ENCODE data around the gene SCARF2.

The SCARF2 gene

DNA sequence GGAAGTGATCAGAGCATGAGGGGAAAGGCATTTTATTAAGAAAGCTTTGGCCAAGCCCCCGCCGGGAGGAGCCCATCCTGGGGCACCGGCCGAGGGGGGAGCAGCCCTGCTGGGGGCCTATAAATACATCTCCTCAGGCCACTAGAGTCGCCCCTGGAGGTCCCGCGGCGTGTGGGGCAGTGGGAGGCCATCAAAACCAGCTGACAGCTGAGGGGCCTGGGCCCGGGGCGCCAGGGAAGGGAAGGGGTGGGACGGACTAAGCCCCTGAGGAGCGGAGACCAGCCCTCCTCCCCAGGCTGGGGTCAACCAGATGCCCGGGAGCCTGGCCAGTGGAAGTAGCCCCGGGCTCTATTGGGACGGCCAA, 13.1 kb downstream of the SCARF2 start:
- no peak for FAIRE-seq
- no peak for DNase-seq (ENCODE audit: insufficient read length, low spot score)
- TF ChIP-seq, protein P1, sequence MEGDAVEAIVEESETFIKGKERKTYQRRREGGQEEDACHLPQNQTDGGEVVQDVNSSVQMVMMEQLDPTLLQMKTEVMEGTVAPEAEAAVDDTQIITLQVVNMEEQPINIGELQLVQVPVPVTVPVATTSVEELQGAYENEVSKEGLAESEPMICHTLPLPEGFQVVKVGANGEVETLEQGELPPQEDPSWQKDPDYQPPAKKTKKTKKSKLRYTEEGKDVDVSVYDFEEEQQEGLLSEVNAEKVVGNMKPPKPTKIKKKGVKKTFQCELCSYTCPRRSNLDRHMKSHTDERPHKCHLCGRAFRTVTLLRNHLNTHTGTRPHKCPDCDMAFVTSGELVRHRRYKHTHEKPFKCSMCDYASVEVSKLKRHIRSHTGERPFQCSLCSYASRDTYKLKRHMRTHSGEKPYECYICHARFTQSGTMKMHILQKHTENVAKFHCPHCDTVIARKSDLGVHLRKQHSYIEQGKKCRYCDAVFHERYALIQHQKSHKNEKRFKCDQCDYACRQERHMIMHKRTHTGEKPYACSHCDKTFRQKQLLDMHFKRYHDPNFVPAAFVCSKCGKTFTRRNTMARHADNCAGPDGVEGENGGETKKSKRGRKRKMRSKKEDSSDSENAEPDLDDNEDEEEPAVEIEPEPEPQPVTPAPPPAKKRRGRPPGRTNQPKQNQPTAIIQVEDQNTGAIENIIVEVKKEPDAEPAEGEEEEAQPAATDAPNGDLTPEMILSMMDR (IDR thresholded peaks at IDR 0.05; ENCODE audit: insufficient read depth, missing control alignments) = no peak

DNA sequence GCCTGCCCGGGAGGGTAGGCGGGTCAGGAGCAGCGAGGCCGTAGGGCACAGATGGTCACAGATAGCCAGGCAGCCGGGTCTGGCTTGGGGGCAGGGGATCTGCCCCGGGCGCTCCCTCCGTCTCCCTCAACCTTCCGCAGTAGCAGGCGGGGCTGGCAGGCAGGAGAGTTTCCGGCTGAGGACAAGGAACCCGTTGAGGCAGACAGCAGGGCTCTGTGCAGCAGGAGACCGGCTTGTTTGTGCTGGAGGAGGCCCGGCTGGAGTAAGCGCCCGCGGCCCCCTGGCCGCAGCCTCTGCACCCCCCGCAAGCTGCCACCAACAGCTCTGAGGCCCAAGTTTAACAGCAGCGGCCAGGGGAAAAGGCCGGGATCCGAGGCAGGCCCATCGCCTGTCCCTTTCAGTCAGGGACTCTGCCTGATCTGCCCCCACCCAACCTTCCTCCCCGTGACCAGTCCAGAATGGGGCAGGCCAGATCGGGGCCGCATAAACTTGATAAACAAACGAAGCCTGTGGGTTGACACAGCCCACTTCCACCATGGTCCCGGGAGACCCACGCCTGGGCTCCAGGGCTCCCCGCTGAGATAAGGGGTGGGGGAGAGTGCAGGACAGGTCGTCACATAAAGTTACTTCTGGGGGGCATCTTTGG, 13.6 kb downstream of the SCARF2 start:
- TF ChIP-seq, protein P1 (IDR thresholded peaks at IDR 0.05; ENCODE audit: insufficient read depth, missing control alignments) = no peak
- no peak for DNase-seq (ENCODE audit: insufficient read length, low spot score)
- FAIRE-seq = no peak

DNA sequence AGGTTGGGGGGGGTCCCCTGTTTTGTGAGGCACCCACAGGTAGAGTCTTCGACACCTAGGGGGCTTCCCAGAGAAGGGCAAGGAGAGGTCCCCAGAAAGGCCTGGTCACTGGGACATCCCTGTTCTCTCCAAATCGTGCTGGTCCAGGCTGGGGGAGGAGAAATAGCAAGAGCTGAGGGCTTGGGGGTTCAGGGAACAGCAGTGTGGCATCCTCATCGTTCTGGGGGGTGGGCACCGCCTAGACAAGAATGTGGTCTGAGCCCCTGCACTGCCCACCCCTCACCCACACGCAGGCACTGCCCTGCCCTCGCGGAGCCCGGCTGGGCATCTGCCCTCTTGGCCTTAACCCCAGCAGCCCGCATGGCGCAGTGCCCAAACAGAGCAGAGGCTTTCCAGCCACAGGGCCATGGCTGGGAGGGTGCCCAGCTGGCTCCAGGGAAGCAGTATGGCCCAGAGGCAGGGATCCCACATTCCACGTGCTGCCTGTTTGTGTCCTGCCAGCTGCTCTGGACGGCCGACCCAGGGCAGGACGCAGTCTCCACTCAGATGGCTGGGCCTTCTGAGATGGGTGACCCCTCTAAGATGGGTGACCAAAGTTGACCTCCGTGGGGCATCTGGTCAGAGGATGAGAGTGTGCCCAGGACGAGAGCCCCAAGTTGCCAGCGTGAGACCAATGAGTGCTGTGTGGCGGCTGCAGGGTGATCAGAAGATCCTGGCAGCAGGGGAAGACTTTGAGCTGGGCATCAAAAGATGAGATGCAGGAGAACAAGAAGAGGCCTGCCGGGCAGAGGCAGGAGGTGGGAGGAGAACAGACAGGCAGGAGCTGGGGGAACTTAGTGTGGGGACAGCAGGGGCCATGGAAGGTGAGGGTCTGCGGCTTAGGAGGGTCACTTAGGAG, 14.4 kb downstream of the SCARF2 start:
- FAIRE-seq (no peak), DNase-seq (ENCODE audit: insufficient read length, low spot score) (no peak)
- TF ChIP-seq, protein P1 (IDR thresholded peaks at IDR 0.05; ENCODE audit: insufficient read depth, missing control alignments) = no peak

DNA sequence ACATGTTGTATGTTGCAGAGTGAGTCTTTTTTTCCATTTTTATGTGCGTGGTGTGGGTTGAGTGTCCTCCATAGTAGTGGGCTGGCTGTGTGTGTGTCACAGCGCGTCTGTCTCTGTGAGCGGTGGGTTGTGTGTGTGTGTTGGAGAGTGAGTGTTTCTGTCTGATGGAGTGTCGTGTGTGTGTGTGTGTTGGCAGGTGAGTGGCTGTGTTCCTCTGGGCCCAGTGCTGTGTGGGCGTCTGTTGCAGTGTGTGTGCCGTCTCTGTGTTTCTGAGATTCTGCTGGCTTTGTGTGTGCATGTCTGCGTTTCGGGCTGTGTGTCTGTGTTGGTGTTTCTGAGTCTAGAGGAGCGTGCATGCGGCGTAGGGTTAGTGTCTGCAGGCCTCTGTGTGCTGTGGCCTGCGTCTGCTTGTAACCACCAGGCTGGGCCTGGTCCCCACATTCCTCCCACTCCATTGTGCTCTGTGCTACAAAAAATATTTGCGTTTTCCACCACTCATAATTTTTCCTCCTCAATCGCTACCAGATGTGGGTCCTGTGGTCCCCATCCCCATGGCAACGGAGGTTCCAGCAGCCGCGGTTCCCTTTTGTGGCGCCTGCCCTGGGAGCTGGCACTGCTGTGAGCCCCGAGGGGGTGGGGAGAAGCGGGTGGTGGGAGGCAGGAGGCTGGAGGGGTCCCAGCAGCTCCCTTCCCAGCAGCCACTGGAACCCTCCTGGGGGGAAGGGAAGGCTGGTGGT, 15.2 kb downstream of the SCARF2 start:
- DNase-seq (ENCODE audit: insufficient read length, low spot score) (peak; percentile 8), FAIRE-seq (no peak)
- TF ChIP-seq, protein P1 (IDR thresholded peaks at IDR 0.05; ENCODE audit: insufficient read depth, missing control alignments) = no peak

DNA sequence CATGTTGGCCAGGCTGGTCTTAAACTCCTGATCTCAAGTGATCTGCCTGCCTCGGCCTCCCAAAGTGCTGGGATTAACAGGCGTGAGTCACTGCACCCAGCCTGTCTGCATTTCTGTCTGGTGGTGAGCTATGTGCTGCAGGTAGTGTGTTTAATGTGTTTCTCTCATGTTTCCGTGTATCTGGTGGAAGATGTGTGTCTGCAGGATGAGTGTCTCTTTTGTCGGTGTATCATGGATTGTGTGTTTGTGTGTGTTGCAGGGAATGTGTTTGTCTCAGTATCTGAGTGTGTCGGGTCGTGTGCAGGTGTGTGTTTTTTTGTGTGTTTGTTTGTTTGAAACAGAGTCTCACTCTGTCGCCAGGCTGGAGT, 16.1 kb downstream of the SCARF2 start:
- DNase-seq (ENCODE audit: insufficient read length, low spot score) (no peak), FAIRE-seq (no peak)
- TF ChIP-seq, protein P1 (IDR thresholded peaks at IDR 0.05; ENCODE audit: insufficient read depth, missing control alignments) = no peak

DNA sequence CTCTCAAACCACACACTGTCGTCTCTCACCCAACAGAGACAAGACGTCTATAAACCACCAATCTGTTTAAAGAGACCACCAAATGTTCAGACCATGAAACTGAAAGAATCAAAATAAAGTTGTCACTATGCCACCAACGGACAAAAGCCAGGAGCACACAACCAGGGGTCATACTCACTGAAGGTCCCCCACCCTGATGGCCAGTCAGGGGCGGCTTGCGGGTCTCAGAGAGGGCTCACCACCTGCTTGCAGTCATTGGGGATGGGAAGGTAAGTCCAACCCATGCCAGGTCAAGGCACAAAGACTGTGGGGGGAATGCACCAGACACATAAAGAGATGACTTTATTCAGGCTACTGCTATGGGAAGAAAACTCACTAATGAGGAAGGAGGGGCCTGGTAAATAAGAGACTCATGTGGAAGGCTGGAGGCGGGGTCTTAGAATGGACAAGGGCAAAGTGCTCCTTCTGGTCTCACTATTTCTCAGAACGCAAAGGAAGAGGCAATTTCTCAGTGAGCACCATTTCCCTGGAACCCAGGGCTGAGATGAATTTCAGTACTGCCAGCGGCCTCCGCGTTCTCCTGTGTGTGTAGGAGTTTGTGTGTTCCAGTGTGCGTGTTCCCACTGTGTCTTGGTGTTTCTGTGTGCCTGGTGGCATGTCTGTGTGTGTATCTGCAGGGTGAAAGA, 17.3 kb downstream of the SCARF2 start:
- TF ChIP-seq, protein P1 (IDR thresholded peaks at IDR 0.05; ENCODE audit: insufficient read depth, missing control alignments) = no peak
- peak; percentile 16 for DNase-seq (ENCODE audit: insufficient read length, low spot score)
- no peak for FAIRE-seq
